ENCODE results near the gene MSMP. TPM values are rescaled to one million over a fixed set of nuclear protein-coding genes. Genes with fewer than 3 reads are reported as not detected.

Gene MSMP
- total RNA-seq, 1 experiment from 2014 or later: 2.1 TPM

DNA sequence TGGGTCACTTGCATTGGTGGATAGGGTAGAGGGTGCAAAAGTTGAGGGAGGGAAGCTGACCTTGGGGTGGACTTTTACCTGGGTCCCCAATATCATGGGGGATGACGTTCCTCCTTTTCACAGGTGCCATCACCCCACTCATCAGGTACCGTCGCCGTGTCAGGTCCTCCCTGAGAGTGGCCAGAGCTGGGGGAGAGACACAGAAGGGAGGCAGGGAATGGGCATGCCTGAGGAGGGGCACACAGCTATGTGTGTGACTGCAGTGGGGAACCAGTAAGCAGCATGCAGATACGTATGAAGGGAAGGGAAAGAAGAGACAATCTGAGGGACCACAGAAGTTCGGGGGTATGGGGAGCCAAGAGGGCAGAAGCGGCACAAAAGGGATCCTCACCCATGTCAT lies 15.2 kb downstream of the MSMP start:
- POLR2A ChIA-PET: no interaction called here
- no peak overlapping the region for H3K27ac Mint-ChIP-seq
- H3K4me3 Mint-ChIP-seq: no peak overlapping the region

More for the DNA sequence above, 15.2 kb downstream of the MSMP start:
- H3K27me3 Mint-ChIP-seq (ENCODE audit: low read depth): no peaks in the 10 kb centered on the region
- no peak for TF ChIP-seq PRRX2 (CRISPR knock-in tag; IDR thresholded peaks at IDR 0.05)
- TF ChIP-seq SP1 (CRISPR knock-in tag; conservative IDR thresholded peaks at IDR 0.05): no peak
- TF ChIP-seq, protein P1, sequence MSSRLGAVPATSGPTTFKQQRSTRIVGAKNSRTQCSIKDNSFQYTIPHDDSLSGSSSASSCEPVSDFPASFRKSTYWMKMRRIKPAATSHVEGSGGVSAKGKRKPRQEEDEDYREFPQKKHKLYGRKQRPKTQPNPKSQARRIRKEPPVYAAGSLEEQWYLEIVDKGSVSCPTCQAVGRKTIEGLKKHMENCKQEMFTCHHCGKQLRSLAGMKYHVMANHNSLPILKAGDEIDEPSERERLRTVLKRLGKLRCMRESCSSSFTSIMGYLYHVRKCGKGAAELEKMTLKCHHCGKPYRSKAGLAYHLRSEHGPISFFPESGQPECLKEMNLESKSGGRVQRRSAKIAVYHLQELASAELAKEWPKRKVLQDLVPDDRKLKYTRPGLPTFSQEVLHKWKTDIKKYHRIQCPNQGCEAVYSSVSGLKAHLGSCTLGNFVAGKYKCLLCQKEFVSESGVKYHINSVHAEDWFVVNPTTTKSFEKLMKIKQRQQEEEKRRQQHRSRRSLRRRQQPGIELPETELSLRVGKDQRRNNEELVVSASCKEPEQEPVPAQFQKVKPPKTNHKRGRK (CRISPR knock-in tag; IDR thresholded peaks at IDR 0.05; ENCODE audit: borderline replicate concordance): no peak
- no peak for TF ChIP-seq OVOL2 (CRISPR knock-in tag; IDR thresholded peaks at IDR 0.05; ENCODE audit: borderline replicate concordance)
- TF ChIP-seq CREB1 (CRISPR knock-in tag; IDR thresholded peaks at IDR 0.05): no peak
- no peak for TF ChIP-seq CTCF (IDR thresholded peaks at IDR 0.05)
- no peak for TF ChIP-seq AR (CRISPR knock-in tag; IDR thresholded peaks at IDR 0.05)
- TF ChIP-seq, protein P2, sequence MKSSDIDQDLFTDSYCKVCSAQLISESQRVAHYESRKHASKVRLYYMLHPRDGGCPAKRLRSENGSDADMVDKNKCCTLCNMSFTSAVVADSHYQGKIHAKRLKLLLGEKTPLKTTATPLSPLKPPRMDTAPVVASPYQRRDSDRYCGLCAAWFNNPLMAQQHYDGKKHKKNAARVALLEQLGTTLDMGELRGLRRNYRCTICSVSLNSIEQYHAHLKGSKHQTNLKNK (CRISPR knock-in tag; IDR thresholded peaks at IDR 0.05): no peak
- TF ChIP-seq KAT7 (CRISPR knock-in tag; IDR thresholded peaks at IDR 0.05; ENCODE audit: borderline replicate concordance): no peak
- TF ChIP-seq SOX15 (CRISPR knock-in tag; IDR thresholded peaks at IDR 0.05): no peak
- TF ChIP-seq, protein P3, sequence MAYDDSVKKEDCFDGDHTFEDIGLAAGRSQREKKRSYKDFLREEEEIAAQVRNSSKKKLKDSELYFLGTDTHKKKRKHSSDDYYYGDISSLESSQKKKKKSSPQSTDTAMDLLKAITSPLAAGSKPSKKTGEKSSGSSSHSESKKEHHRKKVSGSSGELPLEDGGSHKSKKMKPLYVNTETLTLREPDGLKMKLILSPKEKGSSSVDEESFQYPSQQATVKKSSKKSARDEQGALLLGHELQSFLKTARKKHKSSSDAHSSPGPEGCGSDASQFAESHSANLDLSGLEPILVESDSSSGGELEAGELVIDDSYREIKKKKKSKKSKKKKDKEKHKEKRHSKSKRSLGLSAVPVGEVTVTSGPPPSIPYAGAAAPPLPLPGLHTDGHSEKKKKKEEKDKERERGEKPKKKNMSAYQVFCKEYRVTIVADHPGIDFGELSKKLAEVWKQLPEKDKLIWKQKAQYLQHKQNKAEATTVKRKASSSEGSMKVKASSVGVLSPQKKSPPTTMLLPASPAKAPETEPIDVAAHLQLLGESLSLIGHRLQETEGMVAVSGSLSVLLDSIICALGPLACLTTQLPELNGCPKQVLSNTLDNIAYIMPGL (CRISPR knock-in tag; IDR thresholded peaks at IDR 0.05): no peak
- TF ChIP-seq, protein P4, sequence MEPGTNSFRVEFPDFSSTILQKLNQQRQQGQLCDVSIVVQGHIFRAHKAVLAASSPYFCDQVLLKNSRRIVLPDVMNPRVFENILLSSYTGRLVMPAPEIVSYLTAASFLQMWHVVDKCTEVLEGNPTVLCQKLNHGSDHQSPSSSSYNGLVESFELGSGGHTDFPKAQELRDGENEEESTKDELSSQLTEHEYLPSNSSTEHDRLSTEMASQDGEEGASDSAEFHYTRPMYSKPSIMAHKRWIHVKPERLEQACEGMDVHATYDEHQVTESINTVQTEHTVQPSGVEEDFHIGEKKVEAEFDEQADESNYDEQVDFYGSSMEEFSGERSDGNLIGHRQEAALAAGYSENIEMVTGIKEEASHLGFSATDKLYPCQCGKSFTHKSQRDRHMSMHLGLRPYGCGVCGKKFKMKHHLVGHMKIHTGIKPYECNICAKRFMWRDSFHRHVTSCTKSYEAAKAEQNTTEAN (CRISPR knock-in tag; IDR thresholded peaks at IDR 0.05): no peak
- no peak for TF ChIP-seq ZBTB21 (CRISPR knock-in tag; IDR thresholded peaks at IDR 0.05; ENCODE audit: borderline replicate concordance)
- no peak for DNase-seq (ENCODE audit: low spot score)
- peaks cover 74% of the 10 kb centered on the region for H3K36me3 Mint-ChIP-seq
- H3K4me1 Mint-ChIP-seq: no peaks in the 10 kb centered on the region
- ATAC-seq: no peak
- CTCF ChIA-PET: interaction anchor here (0.5 to 1.7 kb wide), 2 partner anchors 17 to 127 kb away, joined by 3 to 8 read pairs; no protein-coding TSS in a partner anchor
- H3K9me3 Mint-ChIP-seq: no peaks in the 10 kb centered on the region

Measured in WTC11 (cell line).